RPMI8226 (cell line): ENCODE results near the gene NPW.
A peak's percentile ranks its signal among the peaks of the same experiment; 100 is the strongest.

Experiments
- DNase-seq: peaks from one replicate; pipeline ENCODE4 v3.0.0-alpha.2; 2015

Gene NPW

GRCh38 chr16:2019518-2019920 lies at the start of gene NPW:
Gene NPW, plus strand, starts transcription at chr16:2019785.
- DNase-seq, result peak; percentile 66

GRCh38 chr16:1971796-1972489 lies 47.6 kb upstream of the NPW start, which contains the start of gene TBL3:
Gene TBL3, plus strand, starts transcription at chr16:1972053. Its CDS starts 112 bp downstream, at chr16:1972165.
- DNase-seq, result peak; percentile 99

DNA sequence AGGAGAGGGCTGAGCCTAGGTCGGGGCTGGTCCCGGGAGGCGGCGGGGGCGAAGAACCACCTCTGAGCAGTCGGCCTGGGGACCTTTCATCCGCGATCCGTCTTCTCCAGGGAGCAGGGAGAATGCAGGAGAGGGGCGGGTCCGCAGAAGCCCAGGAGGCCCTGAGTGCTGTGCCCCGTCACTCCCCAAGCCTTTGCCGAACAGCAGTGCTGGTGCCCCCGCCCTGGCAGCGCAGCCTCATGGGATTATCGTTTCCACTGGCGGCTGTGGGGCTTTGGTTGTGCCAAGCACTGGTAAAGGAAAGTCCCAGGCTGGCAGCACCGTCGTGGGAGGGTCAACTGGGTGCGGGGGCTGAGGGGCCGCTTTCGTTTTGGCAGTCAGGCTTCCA lies 47.1 kb upstream of the NPW start:
- no peak for DNase-seq

GRCh38 chr16:1973461-1974156 lies 46.0 kb upstream of the NPW start:
- no peak for DNase-seq

GRCh38 chr16:1974157-1975070 lies 45.2 kb upstream of the NPW start:
- DNase-seq, result no peak

GRCh38 chr16:1975432-1976215 lies 44.0 kb upstream of the NPW start:
- DNase-seq, result no peak

GRCh38 chr16:1976216-1976520 lies 43.4 kb upstream of the NPW start:
- no peak for DNase-seq

DNA sequence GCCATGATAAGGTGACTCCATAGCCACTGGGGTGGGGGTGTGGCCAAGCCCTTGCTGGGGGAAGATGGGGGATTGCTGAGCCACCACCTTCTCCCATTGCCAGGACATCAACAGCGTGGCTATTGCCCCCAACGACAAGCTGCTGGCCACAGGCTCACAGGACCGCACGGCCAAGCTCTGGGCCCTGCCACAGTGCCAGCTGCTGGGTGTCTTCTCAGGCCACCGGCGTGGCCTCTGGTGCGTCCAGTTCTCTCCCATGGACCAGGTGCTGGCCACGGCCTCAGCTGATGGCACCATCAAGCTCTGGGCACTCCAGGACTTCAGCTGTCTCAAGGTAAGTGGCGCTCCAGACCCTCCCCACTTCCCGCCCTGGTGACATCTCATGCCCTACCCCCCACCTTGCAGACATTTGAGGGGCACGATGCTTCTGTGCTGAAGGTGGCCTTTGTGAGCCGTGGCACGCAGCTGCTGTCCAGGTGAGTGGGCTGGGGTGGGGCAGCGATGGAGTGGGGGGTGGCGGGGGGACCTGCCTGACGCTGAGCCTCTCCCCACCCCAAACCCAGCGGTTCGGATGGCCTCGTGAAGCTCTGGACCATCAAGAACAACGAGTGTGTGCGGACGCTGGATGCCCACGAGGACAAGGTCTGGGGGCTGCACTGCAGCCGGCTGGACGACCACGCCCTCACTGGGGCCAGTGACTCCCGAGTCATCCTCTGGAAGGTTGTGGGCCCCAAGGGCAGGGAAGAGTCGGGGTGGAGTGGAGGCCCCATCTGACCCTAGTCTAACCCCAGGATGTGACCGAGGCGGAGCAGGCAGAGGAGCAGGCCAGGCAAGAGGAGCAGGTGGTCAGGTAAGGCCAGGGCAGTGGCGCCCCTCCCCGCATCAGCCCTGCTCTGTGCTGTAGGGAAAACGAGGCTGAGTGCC lies 42.4 kb upstream of the NPW start:
- no peak for DNase-seq

- no peak for DNase-seq
These were observed 41.7 kb upstream of the NPW start for GRCh38 chr16:1977875-1978268.

DNA sequence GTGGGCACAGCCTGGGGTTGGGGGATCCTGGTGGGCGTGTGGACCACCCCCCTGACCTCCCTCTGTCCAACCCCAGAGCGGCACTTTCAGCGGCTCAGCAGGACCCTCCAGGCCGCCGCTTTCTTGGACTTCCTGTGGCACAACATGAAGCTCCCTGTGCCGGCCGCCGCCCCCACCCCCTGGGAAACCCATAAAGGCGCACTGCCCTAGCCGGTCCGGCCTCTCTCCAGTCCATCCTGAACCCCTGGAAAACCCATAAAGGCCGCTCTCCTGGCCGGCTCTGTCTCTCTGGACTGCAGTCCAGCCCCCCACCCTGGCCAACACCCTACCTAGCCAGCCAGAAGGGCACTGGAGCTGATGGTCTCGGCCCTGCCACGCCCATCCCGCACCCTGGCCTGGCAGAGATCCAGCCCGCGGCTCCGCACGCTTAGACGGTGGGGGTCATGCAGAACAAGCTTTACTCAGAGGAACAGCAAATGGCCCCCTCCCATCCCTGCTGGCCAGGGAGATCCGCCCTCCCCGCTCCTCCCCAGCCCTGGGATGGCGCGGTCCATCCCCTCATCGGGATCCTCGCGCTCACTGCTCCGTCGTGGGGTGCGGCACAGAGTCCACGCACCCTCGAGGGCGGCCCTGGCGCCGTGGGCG lies 41.0 kb upstream of the NPW start:
- no peak for DNase-seq

DNA sequence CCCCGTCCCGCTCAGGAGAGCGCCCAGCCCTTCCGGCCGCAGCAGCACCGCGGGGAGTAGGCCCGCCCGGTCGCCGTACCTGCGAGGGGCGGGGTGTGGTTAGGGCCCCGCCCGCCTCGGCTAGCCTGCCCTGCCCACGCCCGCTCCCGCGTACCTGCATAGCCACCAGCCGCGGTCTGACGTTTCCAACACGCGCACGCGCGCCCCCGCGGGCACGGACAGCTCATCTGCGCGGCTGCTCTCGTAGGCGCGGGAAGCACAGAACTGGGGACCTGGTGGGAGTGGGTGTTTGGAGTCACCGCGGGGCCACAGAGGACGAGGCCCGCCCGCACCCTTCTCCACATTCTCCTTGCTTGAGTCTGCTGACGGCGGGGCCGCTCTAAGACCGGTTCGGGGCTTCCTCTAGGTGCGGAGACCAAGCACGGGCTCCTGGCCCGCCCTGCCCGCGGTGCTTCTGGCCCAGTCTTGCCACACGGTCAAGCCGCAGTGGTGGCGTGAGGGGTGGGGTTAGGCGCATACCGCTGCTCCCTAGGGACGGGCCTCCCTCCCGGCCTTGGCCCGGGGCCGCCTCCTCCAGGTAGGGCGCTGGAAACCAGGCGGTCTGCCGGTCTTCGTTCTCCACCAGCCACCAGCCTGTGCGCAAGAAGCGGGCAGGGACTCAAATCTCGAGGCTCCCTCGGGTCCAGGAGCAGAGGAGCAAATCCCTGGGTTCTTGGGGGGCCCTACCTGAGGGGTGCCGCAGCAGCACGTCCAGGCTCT lies 40.1 kb upstream of the NPW start:
- DNase-seq, result no peak

DNA sequence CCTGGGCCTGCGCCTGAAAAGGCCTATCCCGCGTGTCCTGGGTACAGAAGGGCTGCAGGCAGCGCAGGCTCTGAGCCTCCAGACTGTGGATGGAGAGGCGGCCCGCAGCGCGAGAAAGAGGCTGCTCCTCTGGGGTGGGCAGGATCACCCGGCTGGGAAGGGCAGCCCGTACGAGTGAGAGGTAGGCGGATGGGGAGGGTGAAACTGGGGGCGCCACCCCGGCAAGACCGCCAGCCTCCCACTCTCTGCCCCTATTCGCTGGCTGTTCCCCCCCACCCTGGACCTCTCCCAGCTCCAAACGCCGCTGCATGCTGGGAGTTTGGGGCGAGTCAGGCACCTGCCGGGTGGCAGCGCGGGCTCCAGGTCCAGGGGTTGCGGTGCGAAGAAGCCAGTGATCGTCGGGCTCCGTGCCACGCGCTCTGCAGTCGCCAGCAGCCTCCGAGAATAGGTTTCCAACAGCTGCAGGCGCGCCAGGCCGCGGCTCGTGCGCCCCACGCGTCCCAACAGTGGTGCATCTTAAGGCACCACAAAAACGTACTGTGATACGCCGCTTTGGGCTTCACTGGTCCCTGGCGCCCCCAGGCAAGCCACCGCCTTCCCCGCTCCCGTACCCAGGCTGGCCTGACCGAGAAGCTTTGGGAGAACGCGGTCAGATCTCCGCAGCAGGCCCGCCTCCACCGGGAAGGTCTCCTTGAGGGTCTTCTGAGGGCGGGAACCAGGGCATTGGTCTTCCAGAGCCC lies 39.4 kb upstream of the NPW start:
- DNase-seq, result peak; percentile 78

- no peak for DNase-seq
These were observed 38.9 kb upstream of the NPW start for GRCh38 chr16:1980770-1981087.

- peak; percentile 45 for DNase-seq
These were observed 38.2 kb upstream of the NPW start, which contains the start of gene NOXO1 for GRCh38 chr16:1981398-1981836. Gene NOXO1, minus strand, starts transcription at chr16:1981469. Its CDS starts 290 bp downstream, at chr16:1981179.

DNA sequence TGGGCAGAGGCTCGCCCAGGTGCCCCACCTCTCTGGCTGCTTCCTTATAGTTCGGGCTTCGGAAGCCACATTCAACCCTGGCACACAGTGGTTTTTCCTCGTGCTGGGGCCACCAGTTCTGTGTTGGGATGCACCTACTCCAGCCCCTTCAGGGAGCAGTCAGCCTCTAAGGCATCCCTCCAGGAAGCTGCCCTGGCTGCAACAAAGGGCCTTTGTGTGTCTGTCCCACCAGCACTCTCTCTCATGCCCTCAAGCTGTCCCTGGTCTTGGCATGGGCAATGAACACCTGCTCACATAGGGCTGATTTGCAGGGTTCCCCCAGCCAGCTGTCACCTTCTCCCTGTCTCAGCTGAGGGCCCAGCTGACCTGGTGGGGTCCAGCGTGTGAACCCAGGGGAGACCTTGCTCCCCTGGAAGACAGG lies 37.6 kb upstream of the NPW start:
- peak; percentile 37 for DNase-seq

DNA sequence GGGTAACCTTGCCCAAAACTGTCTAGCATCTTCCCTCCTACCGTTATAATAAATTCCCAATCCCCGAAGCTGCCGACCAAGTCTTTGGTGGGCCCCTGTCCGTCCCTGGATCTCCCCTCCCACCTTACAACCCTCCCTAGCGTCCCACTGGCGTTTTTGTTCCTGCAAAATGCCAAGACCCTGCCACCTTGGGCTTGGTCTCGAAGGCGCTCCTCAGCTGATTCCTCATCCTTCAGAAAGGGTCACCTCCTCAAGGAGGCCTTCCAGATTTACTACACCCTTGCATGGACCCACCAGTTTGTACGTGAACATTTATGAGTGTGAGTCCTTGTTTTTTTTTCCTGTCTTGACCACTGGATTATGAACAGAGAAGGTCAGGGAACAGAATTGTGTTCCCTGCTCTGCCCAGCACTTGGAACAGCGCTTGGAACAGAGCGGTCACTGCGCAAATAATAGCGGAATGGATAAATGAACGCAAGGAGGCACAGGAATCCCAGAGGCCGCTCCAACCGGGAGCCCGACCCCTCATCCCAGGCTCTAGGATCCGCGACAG lies 36.5 kb upstream of the NPW start:
- no peak for DNase-seq

DNA sequence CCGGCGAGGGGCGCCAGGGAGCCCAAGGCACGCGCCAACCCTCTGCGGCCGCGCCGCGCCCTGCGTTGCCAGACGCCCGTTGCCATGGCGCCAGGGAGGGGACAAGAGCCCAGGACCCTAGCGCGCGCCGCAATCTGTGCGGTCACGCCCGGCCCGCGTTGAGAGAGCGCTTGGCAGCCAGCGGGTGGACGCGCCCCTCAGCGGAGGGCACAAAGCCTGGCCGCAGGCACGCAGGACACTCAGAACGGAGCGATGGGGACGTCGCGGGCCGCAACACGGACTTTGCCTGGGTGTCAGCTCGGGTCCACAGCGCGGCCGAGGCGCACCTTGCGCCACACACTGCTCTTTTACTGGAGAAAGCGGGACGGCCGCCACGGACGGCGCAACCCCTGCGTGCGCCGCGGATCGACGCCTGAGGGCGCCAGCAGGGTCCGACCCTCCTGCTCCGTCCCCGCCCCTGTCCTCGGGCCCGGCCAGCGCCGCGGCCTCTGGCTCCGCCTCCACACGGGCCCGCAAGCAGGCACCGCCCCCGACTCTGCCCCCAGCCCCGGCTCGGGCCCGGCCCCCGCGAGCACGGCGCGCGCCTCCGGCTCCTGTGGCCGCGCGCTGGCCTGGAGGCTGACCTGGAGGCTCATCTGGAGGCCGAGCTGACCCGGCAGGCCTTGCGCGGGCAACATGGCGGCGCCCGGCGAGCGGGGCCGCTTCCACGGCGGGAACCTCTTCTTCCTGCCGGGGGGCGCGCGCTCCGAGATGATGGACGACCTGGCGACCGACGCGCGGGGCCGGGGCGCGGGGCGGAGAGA lies 35.8 kb upstream of the NPW start, which contains the start of gene GFER:
Gene GFER (plus strand): TSS at position 650 of the 803 bp plus-strand sequence. CDS start 26 bp downstream, at position 676.
- peak; percentile 96 for DNase-seq
